Lung (tissue), 16 donors: ENCODE data around the gene ROCK1. TPM values are rescaled to one million over a fixed set of nuclear protein-coding genes. Genes with fewer than 3 reads are reported as not detected.

ENCODE experiments used
- ATAC-seq: fragments of 200-7000 bp; cut with Tn5 transposase; one replicate; pipeline ENCODE4 v1.9.1; 2020; ENCODE audit warnings: moderate number of reproducible peaks; ENCODE audit not compliant: insufficient read depth, low FRiP score
- DNase-seq, 3 donors: peaks; one replicate each; pipeline ENCODE4 v3.0.0-alpha.2; 2013 to 2017
- H3K27ac ChIP-seq, 2 donors: one replicate each; pipeline ENCODE4 v1.5.1; 2013; ENCODE audit warnings: mild to moderate bottlenecking in 2 of 2, moderate library complexity in 2 of 2, control low read depth in 1 of 2, inconsistent platforms in 1 of 2, low read depth in 1 of 2, low read length in 1 of 2
- H3K27me3 ChIP-seq, 3 donors: one replicate each; pipeline ENCODE4 v1.5.1; 2013; ENCODE audit warnings: low read length in 2 of 3; ENCODE audit not compliant: control insufficient read depth in 3 of 3, insufficient read depth in 3 of 3
- H3K36me3 ChIP-seq, 4 donors: one replicate each; pipeline ENCODE4 v1.5.1; 2013; ENCODE audit warnings: low read length in 4 of 4, mild to moderate bottlenecking in 1 of 4, moderate library complexity in 1 of 4; ENCODE audit not compliant: control insufficient read depth in 4 of 4, insufficient read depth in 4 of 4
- H3K4me1 ChIP-seq, 5 donors: one replicate each; pipeline ENCODE4 v1.5.1; 2013; ENCODE audit warnings: low read length in 5 of 5, mild to moderate bottlenecking in 2 of 5, moderate library complexity in 1 of 5; ENCODE audit not compliant: control insufficient read depth in 5 of 5, insufficient read depth in 5 of 5
- H3K4me3 ChIP-seq: one replicate; pipeline ENCODE4 v1.5.1; 2013; ENCODE audit warnings: mild to moderate bottlenecking, control low read depth, moderate library complexity
- H3K9ac ChIP-seq, 2 donors: one replicate each; pipeline ENCODE4 v1.5.1; 2013; ENCODE audit warnings: low read length in 2 of 2, control low read depth in 1 of 2; ENCODE audit not compliant: insufficient read depth in 1 of 2
- H3K9me3 ChIP-seq, 4 donors: one replicate each; pipeline ENCODE4 v1.5.1; 2013; ENCODE audit warnings: low read length in 3 of 4, mild to moderate bottlenecking in 1 of 4, moderate library complexity in 1 of 4; ENCODE audit not compliant: control insufficient read depth in 4 of 4, insufficient read depth in 3 of 4
- CTCF ChIP-seq: IDR thresholded peaks from 2 replicates; pipeline ENCODE4 v1.5.1; 2012; ENCODE audit warnings: mild to moderate bottlenecking; ENCODE audit errors: control extremely low read depth, extremely low read depth
- WGBS, 2 donors: extraction: QIAGEN DNeasy Blood & Tissue Kit; methylation state at CpG; one replicate each; pipeline ENCODE4 v1.1.7; 2013; 5-methylcytosine and 5-hydroxymethylcytosine counted together
- long read RNA-seq, 5 donors: transcript quantifications; one replicate each; lab custom pipeline, GENCODE V29; 2026
- polyA plus RNA-seq, 2 donors: library from polyadenylated mRNA; stranded (reverse); fragments of 200-250 nt; gene quantifications; one replicate each; pipeline ENCODE4 v1.2.1, GENCODE V29; 2013
- total RNA-seq, 2 donors: library from RNA; depleted of rRNA in 1 of 2; stranded (reverse); fragments of >200 nt in 1 of 2; gene quantifications; one replicate each; pipeline ENCODE4 v1.2.1, GENCODE V29; 2014 to 2021
- donor health status: control.
- donor health status: control.
- donor health status: Bipolar disorder and iron deficiency.
- donor health status: healthy.
- donor health status: DM: yes; HTN: yes; CAD: no.

The ROCK1 gene
- total RNA-seq (100 to 1,000 TPM in 1 of 2 donors, 10 to 100 TPM in 1; 49.7 to 115 TPM), polyA plus RNA-seq (10 to 100 TPM; 13.4 to 22.0 TPM)
- long read RNA-seq, donor 1, partial matches to known transcripts = 0 of 2 reads
- long read RNA-seq, donor 1, other reads (novel, unspliced or antisense) = 0 of 2 reads
- long read RNA-seq, donor 2, partial matches to known transcripts = 10 of 10 reads
- long read RNA-seq, donor 2, other reads (novel, unspliced or antisense) = 0 of 10 reads
- long read RNA-seq, donor 3, partial matches to known transcripts = 19 of 19 reads
- long read RNA-seq, donor 3, other reads (novel, unspliced or antisense) = 0 of 19 reads
- long read RNA-seq, donor 4 = 0 reads
- long read RNA-seq, donor 5, partial matches to known transcripts = 0 of 1 reads
- long read RNA-seq, donor 5, other reads (novel, unspliced or antisense) = 0 of 1 reads

- Histone ChIP-seq H3K27ac (peak within 1 kb of the TSS; percentile 96 to 100), H3K9ac (peak within 1 kb of the TSS; percentile 92 to 96), H3K4me3 (peak within 1 kb of the TSS; percentile 93), H3K36me3 (peaks cover 0 to 6% (median 0%) of the 10 kb centered on the region in 4 donors), H3K27me3 (no peaks in the 10 kb centered on the region), H3K9me3 (no peaks in the 10 kb centered on the region), H3K4me1 (peaks cover 4 to 27% (median 12%) of the 10 kb centered on the region in 5 donors)
- ATAC-seq (peak; percentile 96), DNase-seq (peak; percentile 96 to 99 (median 98))
- WGBS, 2 donors = 0 to 1% methylated on average over 61 to 80 of the region's 80 CpGs
- no peak for TF ChIP-seq CTCF
These were observed at the start of gene ROCK1 for GRCh38 chr18:21111346-21112139. Gene ROCK1, minus strand, starts transcription at chr18:21111813. Its CDS starts 903 bp downstream, at chr18:21110910.

DNA sequence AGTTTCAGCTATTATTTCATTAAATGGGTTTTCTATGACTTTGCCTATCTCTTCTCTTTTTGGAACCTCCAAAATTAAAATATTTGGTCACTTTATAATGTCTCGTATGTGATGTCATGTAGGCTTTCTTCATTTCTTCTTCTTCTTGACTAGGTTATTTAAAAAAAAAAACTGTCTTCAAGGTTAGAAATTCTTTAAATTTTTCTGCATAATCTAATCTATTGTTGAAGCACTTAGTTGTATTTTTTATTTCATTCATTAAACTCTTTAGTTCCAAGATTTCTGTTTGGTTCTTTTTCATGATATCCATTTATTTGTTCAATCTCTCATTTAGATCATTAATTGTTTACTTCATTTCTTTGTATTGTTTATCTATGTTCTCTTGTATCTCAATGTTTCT, 43.8 kb upstream of the ROCK1 start:
- no peak for ATAC-seq
- Histone ChIP-seq H3K4me3 (no peak overlapping the region), H3K36me3 (no peaks in the 10 kb centered on the region), H3K9ac (no peak overlapping the region), H3K9me3 (peaks cover 0 to 14% (median 5%) of the 10 kb centered on the region in 4 donors), H3K27ac (no peak overlapping the region), H3K4me1 (no peaks in the 10 kb centered on the region), H3K27me3 (no peaks in the 10 kb centered on the region)
- 92 to 97% methylated on average over 1 of the region's 1 CpG for WGBS, 2 donors
- DNase-seq = no peak
- TF ChIP-seq CTCF = no peak

- Histone ChIP-seq H3K36me3 (no peaks in the 10 kb centered on the region), H3K27me3 (no peaks in the 10 kb centered on the region), H3K4me3 (no peak overlapping the region), H3K27ac (no peak overlapping the region), H3K9me3 (no peaks in the 10 kb centered on the region), H3K4me1 (peaks cover 0 to 3% (median 0%) of the 10 kb centered on the region in 5 donors), H3K9ac (no peak overlapping the region)
- TF ChIP-seq CTCF = no peak
- ATAC-seq (no peak), DNase-seq (no peak)
These were observed 34.4 kb upstream of the ROCK1 start for GRCh38 chr18:21146016-21146415.
